Stromal cell of bone marrow (primary cell): Measurements from ENCODE around the gene PRKD3.
"Not testable (repeated sequence)": the region's sequence is repeated elsewhere in the genome, so short reads cannot be mapped to it uniquely, and the experiment has no call there.

Experiments used
- DNase-seq: peaks from one replicate; pipeline ENCODE4 v3.0.0-alpha.2; 2012; ENCODE audit warnings: low read depth

The PRKD3 gene

GRCh38 chr2:37316181-37316580 lies 8.5 kb downstream of the PRKD3 start:
- DNase-seq = no peak

DNA sequence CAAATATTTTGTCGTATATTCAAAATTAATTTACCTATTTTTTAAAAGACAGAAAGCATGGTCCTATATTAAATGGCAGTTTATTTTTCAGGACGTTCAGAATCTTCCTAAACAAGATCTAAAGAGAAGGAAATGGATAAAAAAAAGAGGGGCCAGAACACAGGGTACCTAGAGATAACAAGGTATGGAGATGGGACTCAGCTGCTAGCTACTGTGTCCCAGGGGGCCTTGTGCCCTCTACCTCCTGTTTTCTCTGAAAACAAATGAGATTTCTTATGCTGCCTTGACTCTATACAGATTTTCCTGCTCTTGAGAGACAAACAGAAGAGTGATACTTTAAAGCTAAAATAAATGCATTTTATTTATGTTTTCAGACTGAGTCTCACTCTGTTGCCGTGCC lies 9.3 kb downstream of the PRKD3 start:
- DNase-seq = no peak

- DNase-seq = no peak
Measured at GRCh38 chr2:37307500-37307899, 17.1 kb downstream of the PRKD3 start.

GRCh38 chr2:37306024-37306423 lies 18.6 kb downstream of the PRKD3 start:
- DNase-seq = no peak

DNA sequence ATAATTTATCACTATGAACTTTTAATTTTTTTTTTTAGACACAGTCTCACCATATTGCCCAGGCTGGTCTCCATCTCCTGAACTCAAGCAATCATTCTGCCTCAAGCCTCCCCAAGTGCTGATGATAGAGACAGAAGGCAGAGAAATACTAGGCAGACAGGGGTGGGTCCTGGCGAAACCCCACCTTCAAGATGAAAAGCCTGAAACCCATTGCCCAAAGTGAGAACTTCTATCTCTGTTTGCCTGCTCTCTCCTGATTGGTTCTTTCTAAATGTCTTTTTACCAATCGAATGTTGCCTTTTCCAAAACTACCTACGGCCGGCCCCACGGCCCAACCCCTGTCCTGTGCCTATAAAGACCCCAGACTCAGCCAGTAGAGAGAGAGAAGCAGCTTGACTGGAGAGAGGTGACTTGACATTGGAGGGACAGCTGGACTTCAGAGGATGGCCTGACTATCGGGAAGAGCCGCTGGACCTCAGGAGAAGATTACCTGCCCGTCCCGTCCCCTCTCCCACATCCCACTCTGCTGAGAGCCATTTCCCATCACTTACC lies 21.9 kb downstream of the PRKD3 start:
- DNase-seq = no peak

- no peak for DNase-seq
Measured at GRCh38 chr2:37301408-37301807, 23.2 kb downstream of the PRKD3 start.

DNA sequence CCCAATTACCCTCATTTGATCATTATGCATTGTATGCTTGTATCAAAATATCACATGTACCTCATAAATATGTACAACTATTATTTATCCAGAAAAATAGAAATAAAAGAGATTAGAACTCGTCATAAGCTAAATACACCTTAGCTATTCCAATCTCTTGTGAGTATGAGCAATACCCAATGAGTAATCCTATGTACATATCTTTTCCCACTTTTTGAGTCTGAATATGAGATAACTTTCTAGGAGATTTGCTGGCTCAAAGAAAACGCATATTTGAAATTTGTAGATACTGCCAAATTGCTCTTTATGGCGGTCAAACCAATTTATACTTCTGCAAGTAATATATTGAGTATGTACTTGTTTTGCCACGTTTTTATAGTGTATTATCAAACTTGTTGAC lies 24.1 kb downstream of the PRKD3 start:
- DNase-seq = no peak

DNA sequence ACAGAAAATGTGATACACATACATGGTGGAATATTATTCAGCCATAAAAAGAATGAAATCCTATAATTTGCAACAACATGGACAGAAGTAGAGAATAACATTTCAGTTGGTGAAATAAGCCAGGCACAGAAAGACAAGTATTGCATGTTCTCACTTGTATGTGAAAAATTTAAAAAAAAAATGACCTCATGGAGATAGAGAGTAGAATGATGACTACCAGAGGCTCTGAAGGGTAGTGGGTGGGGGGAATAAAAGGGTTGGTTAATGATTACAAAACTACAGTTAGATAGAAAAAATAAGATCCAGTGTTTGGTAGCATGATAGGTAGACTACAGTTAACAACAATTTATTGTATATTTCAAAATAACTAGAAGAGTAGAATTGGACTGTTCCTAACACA lies 24.5 kb downstream of the PRKD3 start:
- no peak for DNase-seq

DNA sequence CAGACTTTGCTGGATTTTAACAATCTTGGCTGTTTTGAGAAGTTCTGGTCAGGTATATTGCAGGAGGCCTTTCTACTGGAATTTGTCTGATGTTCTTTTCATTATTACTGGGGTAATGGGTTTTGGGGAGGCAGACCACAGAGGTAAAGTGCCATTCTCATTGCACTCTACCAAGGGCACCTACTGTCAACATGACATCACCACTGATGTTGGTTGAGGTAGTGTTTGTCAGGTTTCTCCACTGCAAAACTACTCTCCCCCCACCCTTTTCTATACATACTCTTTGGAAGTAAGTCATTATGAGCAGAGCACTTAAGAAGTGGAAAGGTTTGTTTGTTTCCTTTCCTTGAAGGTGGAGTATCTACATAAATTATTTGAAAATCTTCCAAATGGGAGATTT lies 27.0 kb downstream of the PRKD3 start:
- DNase-seq = no peak

- no peak for DNase-seq
Measured at GRCh38 chr2:37295469-37296073, 29.1 kb downstream of the PRKD3 start.

- DNase-seq = not testable (repeated sequence)
Measured at GRCh38 chr2:37294858-37295257, 29.8 kb downstream of the PRKD3 start.

DNA sequence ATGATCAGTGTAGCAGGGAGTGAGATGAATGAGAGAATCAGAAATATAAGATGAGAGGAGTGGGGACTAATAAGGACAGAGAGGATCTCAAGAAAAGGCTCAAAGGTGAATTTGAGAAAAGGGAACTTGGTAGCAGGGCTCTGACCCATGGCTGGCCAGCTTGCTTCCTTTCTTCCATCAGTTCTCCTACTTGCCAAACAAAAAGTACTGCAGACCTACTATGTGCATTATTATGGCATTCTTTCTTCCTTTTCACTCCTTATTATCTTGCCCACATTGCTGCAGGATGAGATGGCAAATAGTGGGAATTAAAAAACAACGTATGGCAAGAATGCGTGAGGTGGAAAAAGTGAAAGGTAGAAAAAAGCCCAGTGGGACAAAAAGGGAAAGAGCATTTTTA lies 33.0 kb downstream of the PRKD3 start:
- no peak for DNase-seq

- no peak for DNase-seq
Measured at GRCh38 chr2:37287966-37288365, 36.7 kb downstream of the PRKD3 start.

- DNase-seq = no peak
Measured at GRCh38 chr2:37284381-37284780, 40.3 kb downstream of the PRKD3 start.

GRCh38 chr2:37283207-37283606 lies 41.4 kb downstream of the PRKD3 start:
- peak; percentile 92 for DNase-seq

- DNase-seq = no peak
Measured at GRCh38 chr2:37282746-37283145, 41.9 kb downstream of the PRKD3 start.

GRCh38 chr2:37281916-37282315 lies 42.7 kb downstream of the PRKD3 start:
- DNase-seq = no peak

DNA sequence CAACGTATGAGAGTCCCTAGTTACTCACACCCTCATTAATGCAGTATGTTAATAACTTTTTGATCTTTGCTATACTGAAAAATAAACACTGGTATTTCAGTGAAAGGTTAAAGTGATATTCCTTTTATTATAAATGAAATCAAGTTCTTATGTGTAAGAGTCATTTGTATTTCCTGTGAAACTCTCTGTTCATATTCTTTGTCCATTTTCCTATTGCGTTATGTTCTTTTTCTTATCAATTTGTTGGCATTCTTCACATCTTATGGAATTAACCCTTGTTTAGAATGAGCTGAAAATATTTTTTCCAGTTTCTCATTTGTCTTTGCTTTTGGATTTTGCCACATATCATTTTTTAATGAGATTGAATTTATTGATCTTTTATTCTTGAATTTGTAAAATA lies 48.3 kb downstream of the PRKD3 start:
- no peak for DNase-seq
